H1 (cell line): ENCODE results near the gene RNF114. TPM values are rescaled to one million over a fixed set of nuclear protein-coding genes. Genes with fewer than 3 reads are reported as not detected.

Source experiments
- CBX8 ChIP-seq: fragments of 300-800, 300-1000 bp; sonication (generic); IDR thresholded peaks from 2 replicates; pipeline ENCODE4 v1.7.1; 2016; ENCODE audit warnings: low read depth, low read length, borderline replicate concordance
- E2F6 ChIP-seq: IDR thresholded peaks from 2 replicates; pipeline ENCODE4 v1.6.1; 2012; ENCODE audit warnings: inconsistent platforms
- EP300 ChIP-seq, 2 experiments: IDR thresholded peaks; 1 replicate in 1 of 2; 2 replicates in 1 of 2; pipeline ENCODE4 v1.6.1; 2011 to 2012; ENCODE audit warnings: low read depth in 2 of 2, low read length in 2 of 2, mild to moderate bottlenecking in 2 of 2, borderline replicate concordance in 1 of 2, inconsistent platforms in 1 of 2, moderate library complexity in 1 of 2
- KDM4A ChIP-seq: IDR thresholded peaks from one replicate; pipeline ENCODE4 v1.7.1; 2012; ENCODE audit warnings: low read depth, mild to moderate bottlenecking, moderate library complexity, low read length, inconsistent platforms; ENCODE audit not compliant: severe bottlenecking
- SAP30 ChIP-seq: fragments of 300-600 bp; sonication (generic); IDR thresholded peaks from 2 replicates; pipeline ENCODE4 v1.7.1; 2012; ENCODE audit warnings: low read length, moderate library complexity, mild to moderate bottlenecking, inconsistent platforms; ENCODE audit not compliant: insufficient read depth, insufficient replicate concordance
- SIN3A ChIP-seq, 2 experiments: IDR thresholded peaks in 1 of 2; conservative IDR thresholded peaks in 1 of 2; 2 replicates each; pipeline ENCODE4 v1.6.1; 2011 to 2012; ENCODE audit warnings: low read length in 2 of 2, improper control_type of control experiment in 1 of 2, low read depth in 1 of 2, mild to moderate bottlenecking in 1 of 2
- SP4 ChIP-seq: IDR thresholded peaks from 2 replicates; pipeline ENCODE4 v1.6.1; 2012; ENCODE audit warnings: low read length, inconsistent platforms
- TEAD4 ChIP-seq: IDR thresholded peaks from 2 replicates; pipeline ENCODE4 v1.6.1; 2012; ENCODE audit warnings: low read depth, low read length, inconsistent platforms, mixed read lengths
- polyA plus RNA-seq, 7 experiments: library from polyadenylated mRNA; depleted of rRNA in 3 of 7; stranded (reverse) in 5 of 7; unstranded in 2 of 7; fragments of >200 nt in 5 of 7; fragments of 200-250 nt in 2 of 7; gene quantifications; 1 replicate in 5 of 7; 2 replicates in 1 of 7; 4 replicates in 1 of 7; pipeline versions ENCODE4 v1.2.1 to v1.2.3, GENCODE V29; 2011 to 2013; ENCODE audit warnings: missing spikeins in 2 of 7, mixed read lengths in 2 of 7
- total RNA-seq: library from RNA; stranded (reverse); fragmentation: NEBNext Ultra II Directional; extraction: Animal tissue kit (Norgen Biotek cat#: 25700); gene quantifications from 2 replicates; pipeline ENCODE4 v1.2.1, GENCODE V29; 2021

The RNF114 gene
- total and polyA plus RNA-seq, 2 of the 8 experiments (the other 6 are each of a cell fraction or from before 2014, with no cell fraction given) = 81.7 to 89.9 TPM

DNA sequence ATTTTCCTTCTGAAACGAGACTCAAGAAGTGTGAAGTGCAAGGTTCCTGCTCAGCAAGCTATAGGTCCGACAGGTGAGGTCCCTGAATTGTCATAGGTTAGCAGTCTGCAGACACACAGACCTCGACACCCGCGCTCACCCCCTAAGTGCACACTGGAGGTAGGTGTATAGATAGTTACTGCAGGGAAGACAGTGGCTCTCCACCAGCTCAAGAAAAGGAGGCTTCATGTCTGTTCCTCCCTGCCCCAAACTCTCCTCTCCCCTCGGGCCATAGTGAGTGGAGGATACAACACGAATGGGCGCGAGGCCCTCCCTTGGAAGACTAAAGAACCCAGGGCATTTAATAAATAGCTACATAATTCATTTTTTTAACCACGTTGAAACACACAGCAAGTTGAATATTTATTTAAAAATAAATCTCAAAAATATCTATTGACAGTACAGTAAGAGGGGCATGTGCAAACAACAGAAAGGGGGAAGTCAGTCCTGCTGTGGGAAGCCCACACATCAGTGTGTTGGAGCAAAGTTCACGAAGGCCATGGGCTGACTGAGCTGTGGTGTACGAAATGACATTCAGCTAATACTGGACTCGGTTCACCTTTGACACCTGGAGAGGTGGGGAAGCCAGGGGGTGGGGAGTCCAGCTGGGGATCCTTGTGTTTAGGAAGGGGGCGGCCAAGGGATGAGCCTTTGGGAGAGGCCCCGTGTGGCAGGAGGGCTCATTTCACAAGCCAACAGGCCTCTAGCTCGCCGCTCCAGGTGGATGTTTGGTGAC is 31.6 kb upstream of the RNF114 start (continued):
- TF ChIP-seq SIN3A (conservative IDR thresholded peaks at IDR 0.05 in 1 of 2, IDR thresholded peaks at IDR 0.05 in 1 of 2; ENCODE audit: low read depth in 1 of 2, low read length in 2 of 2) = no peak
- no peak for TF ChIP-seq KDM4A
- TF ChIP-seq SAP30 = no peak
- TF ChIP-seq SP4 = no peak
- no peak for TF ChIP-seq EP300 (IDR thresholded peaks at IDR 0.05; ENCODE audit: borderline replicate concordance in 1 of 2, low read depth in 2 of 2, low read length in 2 of 2)
- TF ChIP-seq E2F6 = no peak
- no peak for TF ChIP-seq CBX8
- no peak for TF ChIP-seq TEAD4
